SK-N-SH treated with all-trans-retinoic acid at 6 μM for 48 hours (cell line): ENCODE measurements around the gene TXNL4B.

Experiments used
- ATAC-seq: fragments of 200-7000 bp; cut with Tn5 transposase; 3 replicates; pipeline ENCODE4 v1.9.1; 2020; ENCODE audit warnings: mild to moderate bottlenecking, moderate library complexity
- ARNTL ChIP-seq: fragments of 450-650 bp; formaldehyde crosslinking; IDR thresholded peaks from 2 replicates; pipeline ENCODE4 v1.5.0; 2020; ENCODE audit warnings: low read depth, mild to moderate bottlenecking, moderate library complexity, borderline replicate concordance
- BACH2 ChIP-seq: fragments of 250-450 bp; sonication (Bioruptor Pico); IDR thresholded peaks from 2 replicates; pipeline ENCODE4 v1.9.0; 2021; ENCODE audit warnings: mild to moderate bottlenecking, borderline replicate concordance
- CREB5 ChIP-seq: fragments of 250-450 bp; sonication (Bioruptor Pico); IDR thresholded peaks from 2 replicates; pipeline ENCODE4 v1.5.1; 2020; ENCODE audit warnings: low read depth, mild to moderate bottlenecking, moderate library complexity
- CSDC2 ChIP-seq: fragments of 250-450 bp; sonication (Bioruptor Pico); IDR thresholded peaks from 2 replicates; pipeline ENCODE4 v1.5.0; 2020; ENCODE audit warnings: mild to moderate bottlenecking, moderate library complexity
- CSRNP3 ChIP-seq: fragments of 250-450 bp; sonication (Bioruptor Pico); IDR thresholded peaks from 2 replicates; pipeline ENCODE4 v1.5.1; 2021; ENCODE audit warnings: mild to moderate bottlenecking, moderate library complexity
- ESRRG ChIP-seq: fragments of 250-450 bp; sonication (Bioruptor Pico); IDR thresholded peaks from 2 replicates; pipeline ENCODE4 v1.6.1; 2021; ENCODE audit warnings: mild to moderate bottlenecking
- GLIS3 ChIP-seq: fragments of 250-450 bp; sonication (Bioruptor Pico); IDR thresholded peaks from 2 replicates; pipeline ENCODE4 v1.5.0; 2020; ENCODE audit warnings: mild to moderate bottlenecking, moderate library complexity
- ISL1 ChIP-seq: fragments of 250-450 bp; sonication (Bioruptor Pico); IDR thresholded peaks from 2 replicates; pipeline ENCODE4 v2.1.2; 2022; ENCODE audit warnings: mild to moderate bottlenecking, moderate library complexity
- OSR1 ChIP-seq: fragments of 250-450 bp; sonication (Bioruptor Pico); IDR thresholded peaks from 2 replicates; pipeline ENCODE4 v1.8.0; 2022; ENCODE audit warnings: moderate library complexity, mild to moderate bottlenecking, inconsistent platforms
- PATZ1 ChIP-seq: fragments of 250-450 bp; sonication (Bioruptor Pico); IDR thresholded peaks from 2 replicates; pipeline ENCODE4 v1.8.0; 2020; ENCODE audit warnings: mild to moderate bottlenecking, moderate library complexity, borderline replicate concordance
- POU6F1 ChIP-seq: fragments of 250-450 bp; sonication (Bioruptor Pico); IDR thresholded peaks from 2 replicates; pipeline ENCODE4 v1.8.0; 2021; ENCODE audit warnings: low read depth, mild to moderate bottlenecking, moderate library complexity, borderline replicate concordance
- RARB ChIP-seq: fragments of 250-450 bp; sonication (Bioruptor Pico); IDR thresholded peaks from 2 replicates; pipeline ENCODE4 v1.8.0; 2021; ENCODE audit warnings: mild to moderate bottlenecking, moderate library complexity
- SNAI2 ChIP-seq: fragments of 250-450 bp; sonication (Bioruptor Pico); IDR thresholded peaks from 2 replicates; pipeline ENCODE4 v1.5.0; 2020; ENCODE audit warnings: mild to moderate bottlenecking, moderate library complexity
- TOX ChIP-seq: fragments of 250-450 bp; sonication (Bioruptor Pico); IDR thresholded peaks from 2 replicates; pipeline ENCODE4 v1.8.0; 2021; ENCODE audit warnings: mild to moderate bottlenecking, moderate library complexity, borderline replicate concordance
- TSHZ2 ChIP-seq: fragments of 250-450 bp; sonication (Bioruptor Pico); IDR thresholded peaks from 2 replicates; pipeline ENCODE4 v1.5.0; 2020; ENCODE audit warnings: mild to moderate bottlenecking, moderate library complexity
- ZC3H10 ChIP-seq: fragments of 250-450 bp; sonication (Bioruptor Pico); IDR thresholded peaks from 2 replicates; pipeline ENCODE4 v1.5.1; 2021; ENCODE audit warnings: mild to moderate bottlenecking, moderate library complexity
- ZFP3 ChIP-seq: fragments of 250-450 bp; sonication (Bioruptor Pico); IDR thresholded peaks from 2 replicates; pipeline ENCODE4 v1.5.0; 2020; ENCODE audit warnings: mild to moderate bottlenecking, moderate library complexity
- ZFP30 ChIP-seq: fragments of 450-650 bp; formaldehyde crosslinking; IDR thresholded peaks from 2 replicates; pipeline ENCODE4 v1.5.0; 2022; ENCODE audit warnings: mild to moderate bottlenecking, moderate library complexity
- ZNF565 ChIP-seq: fragments of 450-650 bp; formaldehyde crosslinking; conservative IDR thresholded peaks from 2 replicates; pipeline ENCODE4 v1.5.0; 2020; ENCODE audit warnings: low read depth, mild to moderate bottlenecking, moderate library complexity
- ZNF70 ChIP-seq: fragments of 450-650 bp; formaldehyde crosslinking; IDR thresholded peaks from 2 replicates; pipeline ENCODE4 v1.5.0; 2020; ENCODE audit warnings: mild to moderate bottlenecking, moderate library complexity
- ZNF8 ChIP-seq: fragments of 450-650 bp; formaldehyde crosslinking; IDR thresholded peaks from 2 replicates; pipeline ENCODE4 v1.5.0; 2020; ENCODE audit warnings: mild to moderate bottlenecking, moderate library complexity

The TXNL4B gene

GRCh38 chr16:72073560-72074230 is 19.7 kb downstream of the TXNL4B start:
- TF ChIP-seq PATZ1 (CRISPR knock-in tag) = no peak
- no peak for TF ChIP-seq ZNF8 (CRISPR knock-in tag)
- no peak for TF ChIP-seq TSHZ2 (CRISPR knock-in tag)
- TF ChIP-seq GLIS3 (CRISPR knock-in tag) = no peak
- TF ChIP-seq ZFP30 (CRISPR knock-in tag) = no peak
- TF ChIP-seq ZC3H10 (CRISPR knock-in tag) = no peak
- no peak for TF ChIP-seq CSRNP3 (CRISPR knock-in tag)
- no peak for TF ChIP-seq RARB
- no peak for TF ChIP-seq SNAI2 (CRISPR knock-in tag)
- TF ChIP-seq ESRRG (CRISPR knock-in tag) = no peak
- TF ChIP-seq TOX (CRISPR knock-in tag) = no peak
- TF ChIP-seq POU6F1 (CRISPR knock-in tag) = no peak
- no peak for TF ChIP-seq ARNTL
- TF ChIP-seq CREB5 = no peak
- TF ChIP-seq OSR1 (CRISPR knock-in tag) = no peak
- no peak for TF ChIP-seq BACH2 (CRISPR knock-in tag)
- TF ChIP-seq ZNF70 (CRISPR knock-in tag) = no peak
- no peak for TF ChIP-seq ZNF565 (CRISPR knock-in tag)
- no peak for ATAC-seq

GRCh38 chr16:72072514-72073342 is 20.7 kb downstream of the TXNL4B start:
- no peak for ATAC-seq

GRCh38 chr16:72068930-72069329 is 24.5 kb downstream of the TXNL4B start:
- TF ChIP-seq RARB (no peak), ZC3H10 (CRISPR knock-in tag) (no peak), CSDC2 (CRISPR knock-in tag) (no peak), ESRRG (CRISPR knock-in tag) (no peak), ZFP30 (CRISPR knock-in tag) (no peak), CREB5 (no peak), OSR1 (CRISPR knock-in tag) (no peak), TSHZ2 (CRISPR knock-in tag) (no peak)
- ATAC-seq = no peak

More at GRCh38 chr16:72072514-72073342, 20.7 kb downstream of the TXNL4B start:
- TF ChIP-seq ARNTL (no peak), ZFP3 (CRISPR knock-in tag) (no peak), ISL1 (CRISPR knock-in tag) (no peak), ZFP30 (CRISPR knock-in tag) (no peak)
- TF ChIP-seq, all 23 proteins: peak for 0
